Measurements from ENCODE around the gene FOXN3. TPM values are rescaled to one million over a fixed set of nuclear protein-coding genes. Genes with fewer than 3 reads are reported as not detected.

FOXN3 gene
- polyA plus RNA-seq, 2 of the 4 experiments (the other 2 are of a cell fraction) = 6.0 to 6.4 TPM

DNA sequence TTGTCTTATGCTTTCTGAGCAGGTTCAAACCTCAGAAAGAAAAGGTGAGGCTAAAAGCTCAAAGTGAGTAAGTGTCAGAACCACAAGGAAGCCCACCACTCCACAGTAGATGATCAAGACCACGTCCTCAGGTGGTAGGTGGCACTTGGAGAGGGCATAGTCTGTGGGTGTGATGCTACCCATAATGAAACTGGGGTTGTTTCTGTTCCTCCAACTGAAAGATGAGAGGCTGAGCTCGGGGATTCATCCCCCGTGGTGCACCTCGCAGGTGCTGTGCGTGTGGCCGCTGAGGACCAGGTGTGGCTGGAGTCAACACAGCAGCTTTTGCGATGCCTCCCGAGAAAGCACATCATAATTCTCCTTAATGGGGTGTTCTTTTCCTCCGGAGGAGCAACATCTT lies 306.9 kb downstream of the FOXN3 start:
- WGBS (ENCODE audit: missing lambda C conversion rate) = 37% methylated on average over 9 of the region's 9 CpGs
- CTCF ChIA-PET = no interaction called here
- no peak overlapping the region for H3K4me3 ChIP-seq
- POLR2A ChIA-PET = no interaction called here
- DNase-seq (ENCODE audit: low read depth in 1 of 2, low spot score in 1 of 2) (no peak), ATAC-seq (no peak), FAIRE-seq (no peak)
- 0 out of 3 replicates have a peak, but pooled peaks cover under 1% of the 10 kb centered on the region for H3K9me3 ChIP-seq
- no peak overlapping the region for H3K4me2 ChIP-seq
- TF ChIP-seq POLR2A (IDR thresholded peaks at IDR 0.05; ENCODE audit: low read length) = no peak
- TF ChIP-seq ESRRA (IDR thresholded peaks at IDR 0.05; ENCODE audit: borderline replicate concordance, low read length) = no peak
- TF ChIP-seq MAFK (IDR thresholded peaks at IDR 0.05; ENCODE audit: partially characterized antibody) = no peak
- no peak for TF ChIP-seq PHF8 (IDR thresholded peaks at IDR 0.05; ENCODE audit: borderline replicate concordance, low read depth)
- no peak for TF ChIP-seq HDAC2 (IDR thresholded peaks at IDR 0.05)
- TF ChIP-seq ZSCAN20 (CRISPR knock-in tag; IDR thresholded peaks at IDR 0.05) = no peak
- TF ChIP-seq NFE2L2 (conservative IDR thresholded peaks at IDR 0.05; ENCODE audit: low read length) = no peak
- no peak for TF ChIP-seq RFX5 (IDR thresholded peaks at IDR 0.05)
- no peak for TF ChIP-seq MAZ (IDR thresholded peaks at IDR 0.05; ENCODE audit: borderline replicate concordance, low read depth, low read length)
- TF ChIP-seq CBX8 (IDR thresholded peaks at IDR 0.05) = no peak
- TF ChIP-seq TFCP2L1 (CRISPR knock-in tag; IDR thresholded peaks at IDR 0.05) = no peak
- TF ChIP-seq ZNF302 (CRISPR knock-in tag; IDR thresholded peaks at IDR 0.05) = no peak
- no peak for TF ChIP-seq CBX2 (IDR thresholded peaks at IDR 0.05; ENCODE audit: borderline replicate concordance, low read depth)
- no peak for TF ChIP-seq RCOR1 (IDR thresholded peaks at IDR 0.05; ENCODE audit: low read depth, low read length)
- TF ChIP-seq, protein P1, sequence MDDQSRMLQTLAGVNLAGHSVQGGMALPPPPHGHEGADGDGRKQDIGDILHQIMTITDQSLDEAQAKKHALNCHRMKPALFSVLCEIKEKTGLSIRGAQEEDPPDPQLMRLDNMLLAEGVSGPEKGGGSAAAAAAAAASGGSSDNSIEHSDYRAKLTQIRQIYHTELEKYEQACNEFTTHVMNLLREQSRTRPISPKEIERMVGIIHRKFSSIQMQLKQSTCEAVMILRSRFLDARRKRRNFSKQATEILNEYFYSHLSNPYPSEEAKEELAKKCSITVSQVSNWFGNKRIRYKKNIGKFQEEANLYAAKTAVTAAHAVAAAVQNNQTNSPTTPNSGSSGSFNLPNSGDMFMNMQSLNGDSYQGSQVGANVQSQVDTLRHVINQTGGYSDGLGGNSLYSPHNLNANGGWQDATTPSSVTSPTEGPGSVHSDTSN (IDR thresholded peaks at IDR 0.05) = no peak
- no peak for TF ChIP-seq GATA3 (IDR thresholded peaks at IDR 0.05; ENCODE audit: borderline replicate concordance)
- no peak for TF ChIP-seq FOXS1 (CRISPR knock-in tag; IDR thresholded peaks at IDR 0.05)
- TF ChIP-seq JUN (IDR thresholded peaks at IDR 0.05) = no peak
- no peak for TF ChIP-seq ELK1 (IDR thresholded peaks at IDR 0.05; ENCODE audit: low read depth, low read length)
- no peak for TF ChIP-seq KDM5A (IDR thresholded peaks at IDR 0.05)
- H3K27ac ChIP-seq = no peak overlapping the region
- no peaks in the 10 kb centered on the region for H3K4me1 ChIP-seq

DNA sequence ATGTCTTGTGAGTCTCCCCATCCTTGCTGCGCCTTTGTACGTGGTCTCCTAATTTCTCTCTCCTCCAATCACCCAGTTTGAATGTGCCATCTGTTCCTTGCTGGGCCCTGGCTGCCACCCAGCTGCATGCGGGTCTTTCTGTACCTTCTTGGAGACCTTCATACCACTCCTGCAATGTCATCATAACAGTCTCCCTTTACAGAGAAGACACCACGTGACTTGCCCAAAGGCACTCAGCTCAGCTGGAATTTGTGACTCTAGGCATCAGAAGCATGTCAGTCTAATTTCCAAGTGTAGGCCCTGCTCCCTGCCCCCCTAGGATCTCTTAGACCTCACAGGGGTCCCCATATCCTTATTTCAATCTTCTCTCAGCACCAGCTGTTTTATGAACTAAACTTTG lies 308.4 kb downstream of the FOXN3 start:
- ATAC-seq = no peak
- ChIA-PET CTCF (interaction anchor here (0.6 kb wide), 1 partner anchor 74 kb away, joined by 3 read pairs; no protein-coding TSS in a partner anchor), POLR2A (no interaction called here)
- H3K4me2 ChIP-seq = no peak overlapping the region
- FAIRE-seq = no peak
- H3K4me1 ChIP-seq = no peaks in the 10 kb centered on the region
- H3K27ac ChIP-seq = no peak overlapping the region
- H3K9me3 ChIP-seq = peaks cover 11% of the 10 kb centered on the region; the same call in 1 of the 3 replicates
- no peak for DNase-seq (ENCODE audit: low read depth in 1 of 2, low spot score in 1 of 2)
- H3K4me3 ChIP-seq = no peak overlapping the region
- no peak for TF ChIP-seq ZNF302 (CRISPR knock-in tag; IDR thresholded peaks at IDR 0.05)
- TF ChIP-seq JUNB (IDR thresholded peaks at IDR 0.05) = no peak
- TF ChIP-seq POLR2A (IDR thresholded peaks at IDR 0.05; ENCODE audit: low read length) = no peak
- no peak for TF ChIP-seq ZC3H11A (IDR thresholded peaks at IDR 0.05)
- TF ChIP-seq USF2 (IDR thresholded peaks at IDR 0.05) = no peak
- TF ChIP-seq, protein P2, sequence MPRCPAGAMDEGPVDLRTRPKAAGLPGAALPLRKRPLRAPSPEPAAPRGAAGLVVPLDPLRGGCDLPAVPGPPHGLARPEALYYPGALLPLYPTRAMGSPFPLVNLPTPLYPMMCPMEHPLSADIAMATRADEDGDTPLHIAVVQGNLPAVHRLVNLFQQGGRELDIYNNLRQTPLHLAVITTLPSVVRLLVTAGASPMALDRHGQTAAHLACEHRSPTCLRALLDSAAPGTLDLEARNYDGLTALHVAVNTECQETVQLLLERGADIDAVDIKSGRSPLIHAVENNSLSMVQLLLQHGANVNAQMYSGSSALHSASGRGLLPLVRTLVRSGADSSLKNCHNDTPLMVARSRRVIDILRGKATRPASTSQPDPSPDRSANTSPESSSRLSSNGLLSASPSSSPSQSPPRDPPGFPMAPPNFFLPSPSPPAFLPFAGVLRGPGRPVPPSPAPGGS (IDR thresholded peaks at IDR 0.05) = no peak
- TF ChIP-seq, protein P3, sequence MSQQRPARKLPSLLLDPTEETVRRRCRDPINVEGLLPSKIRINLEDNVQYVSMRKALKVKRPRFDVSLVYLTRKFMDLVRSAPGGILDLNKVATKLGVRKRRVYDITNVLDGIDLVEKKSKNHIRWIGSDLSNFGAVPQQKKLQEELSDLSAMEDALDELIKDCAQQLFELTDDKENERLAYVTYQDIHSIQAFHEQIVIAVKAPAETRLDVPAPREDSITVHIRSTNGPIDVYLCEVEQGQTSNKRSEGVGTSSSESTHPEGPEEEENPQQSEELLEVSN (IDR thresholded peaks at IDR 0.05; ENCODE audit: borderline replicate concordance, low read depth) = no peak
- TF ChIP-seq SMC3 (IDR thresholded peaks at IDR 0.05) = no peak
- TF ChIP-seq JUN (IDR thresholded peaks at IDR 0.05) = no peak
- TF ChIP-seq TP53 (CRISPR knock-in tag; IDR thresholded peaks at IDR 0.05) = no peak
- TF ChIP-seq NR3C1 (IDR thresholded peaks at IDR 0.05) = no peak
- TF ChIP-seq RNF2 (IDR thresholded peaks at IDR 0.05; ENCODE audit: borderline replicate concordance, low read depth) = no peak
- no peak for TF ChIP-seq KDM1A (IDR thresholded peaks at IDR 0.05; ENCODE audit: low read depth)
- no peak for TF ChIP-seq PHF8 (IDR thresholded peaks at IDR 0.05; ENCODE audit: borderline replicate concordance, low read depth)
- no peak for TF ChIP-seq CHD4 (IDR thresholded peaks at IDR 0.05; ENCODE audit: borderline replicate concordance)
- 37% methylated on average over 4 of the region's 4 CpGs for WGBS (ENCODE audit: missing lambda C conversion rate)
